ENCODE data around the gene MAP2K5.

Gene MAP2K5

GRCh38 chr15:67809866-67810265, 267.4 kb downstream of the MAP2K5 start:
- DNase-seq = no peak

GRCh38 chr15:67812241-67812644, 269.7 kb downstream of the MAP2K5 start:
- DNase-seq = peak; percentile 17

- DNase-seq = no peak
Observed at GRCh38 chr15:67813104-67813634, 270.7 kb downstream of the MAP2K5 start.

GRCh38 chr15:67815036-67815592, 272.6 kb downstream of the MAP2K5 start:
- no peak for DNase-seq

GRCh38 chr15:67816668-67817067, 274.2 kb downstream of the MAP2K5 start:
- no peak for DNase-seq

- DNase-seq = no peak
Observed at GRCh38 chr15:67818464-67818863, 276.0 kb downstream of the MAP2K5 start.

- no peak for DNase-seq
Observed at GRCh38 chr15:67819636-67820035, 277.1 kb downstream of the MAP2K5 start.

GRCh38 chr15:67820122-67820991, 277.9 kb downstream of the MAP2K5 start:
- no peak for DNase-seq

- peak; percentile 85 for DNase-seq
Observed at GRCh38 chr15:67820992-67821783, 278.7 kb downstream of the MAP2K5 start.

- DNase-seq = no peak
Observed at GRCh38 chr15:67821784-67822440, 279.4 kb downstream of the MAP2K5 start.

- no peak for DNase-seq
Observed at GRCh38 chr15:67822537-67823313, 280.2 kb downstream of the MAP2K5 start.

- DNase-seq = no peak
Observed at GRCh38 chr15:67823314-67824196, 281.1 kb downstream of the MAP2K5 start.

GRCh38 chr15:67824197-67824968, 281.9 kb downstream of the MAP2K5 start:
- no peak for DNase-seq

- no peak for DNase-seq
Observed at GRCh38 chr15:67824976-67825880, 282.7 kb downstream of the MAP2K5 start, which contains the start of gene SKOR1. SKOR1 (plus strand) TSS chr15:67825509; CDS start chr15:67825603, 94 bp downstream.

GRCh38 chr15:67825881-67826716, 283.6 kb downstream of the MAP2K5 start:
- DNase-seq = no peak

- no peak for DNase-seq
Observed at GRCh38 chr15:67826717-67827561, 284.4 kb downstream of the MAP2K5 start.
